H1 (cell line): ENCODE data around the gene LRP5. TPM values are rescaled to one million over a fixed set of nuclear protein-coding genes. Genes with fewer than 3 reads are reported as not detected.

Experiments
- CTCF ChIA-PET: fragments of 300-600 bp; sonication (Branson Sonifier 250); formaldehyde crosslinking; loops from one replicate; lab custom pipeline; 2021; ENCODE audit not compliant: partially characterized antibody; lab: Charles Lee
- POLR2A ChIA-PET: fragments of 300-600 bp; sonication (Branson Sonifier 250); formaldehyde crosslinking; loops from one replicate; lab custom pipeline; 2021; ENCODE audit warnings: inconsistent platforms; ENCODE audit not compliant: partially characterized antibody; lab: Charles Lee
- DNase-seq, 2 experiments: peaks; one replicate each; pipeline versions ENCODE4 v3.0.0 to v3.0.0-alpha.2; 2010 to 2022; ENCODE audit warnings: low spot score in 2 of 2, low read depth in 1 of 2, mixed read lengths in 1 of 2
- FAIRE-seq: peaks from 2 replicates; lab custom pipeline; 2011; peaks lifted over from hg19 to GRCh38; lab: Jason Lieb, UNC
- H2AFZ ChIP-seq: 2 replicates; pipeline ENCODE4 v1.8.1; 2012; ENCODE audit warnings: low read length, inconsistent platforms
- H2AK5ac ChIP-seq: 2 replicates; pipeline ENCODE4 v1.6.1; 2013; ENCODE audit warnings: low read depth, low read length
- H2BK120ac ChIP-seq: replicated peaks from 2 replicates; pipeline ENCODE3; 2013; ENCODE audit warnings: low read depth, low read length, inconsistent platforms
- H2BK12ac ChIP-seq: 2 replicates; pipeline ENCODE4 v1.6.1; 2013; ENCODE audit warnings: low read depth, low read length
- H2BK15ac ChIP-seq: 2 replicates; pipeline ENCODE4 v1.6.1; 2013; ENCODE audit warnings: low read length
- H2BK20ac ChIP-seq: 2 replicates; pipeline ENCODE4 v1.6.1; 2013; ENCODE audit warnings: low read length
- H2BK5ac ChIP-seq: 2 replicates; pipeline ENCODE4 v1.6.1; 2013; ENCODE audit warnings: low read depth, low read length
- H3K14ac ChIP-seq: 2 replicates; pipeline ENCODE4 v1.6.1; 2013; ENCODE audit warnings: inconsistent platforms; ENCODE audit not compliant: insufficient read length
- H3K18ac ChIP-seq: 2 replicates; pipeline ENCODE4 v1.6.1; 2013; ENCODE audit warnings: low read length; ENCODE audit errors: extremely low read depth
- H3K23ac ChIP-seq: 2 replicates; pipeline ENCODE4 v1.6.1; 2013; ENCODE audit warnings: inconsistent platforms; ENCODE audit not compliant: insufficient read length
- H3K23me2 ChIP-seq: 2 replicates; pipeline ENCODE4 v1.6.1; 2013; ENCODE audit warnings: low read depth, low read length
- H3K27ac ChIP-seq: 2 replicates; pipeline ENCODE4 v1.6.1; 2011; ENCODE audit warnings: low read depth, low read length, inconsistent platforms
- H3K27me3 ChIP-seq, 4 experiments: replicated peaks in 1 of 4; 1 replicate in 1 of 4; 2 replicates in 3 of 4; pipeline versions ENCODE4 v1.6.1 to v1.8.1; 2011 to 2013; ENCODE audit warnings: low read length in 3 of 4, mild to moderate bottlenecking in 3 of 4, inconsistent platforms in 2 of 4, mixed read lengths in 2 of 4, moderate library complexity in 1 of 4; ENCODE audit not compliant: control insufficient read depth in 3 of 4, insufficient read depth in 3 of 4; ENCODE audit errors: extremely low read depth in 1 of 4
- H3K36me3 ChIP-seq, 4 experiments: 2 replicates each; pipeline versions ENCODE4 v1.6.1 to v1.8.1; 2011 to 2013; ENCODE audit warnings: mild to moderate bottlenecking in 4 of 4, low read length in 3 of 4, moderate library complexity in 2 of 4, control low read depth in 1 of 4, inconsistent platforms in 1 of 4; ENCODE audit not compliant: insufficient read depth in 4 of 4, control insufficient read depth in 2 of 4
- H3K4ac ChIP-seq: replicated peaks from 2 replicates; pipeline ENCODE3; 2013; ENCODE audit warnings: low read length, low read depth, mixed read lengths, inconsistent platforms; ENCODE audit not compliant: insufficient read length
- H3K4me1 ChIP-seq, 4 experiments: replicated peaks in 1 of 4; 1 replicate in 1 of 4; 2 replicates in 3 of 4; pipeline versions ENCODE4 v1.6.1 to v1.8.1; 2011 to 2013; ENCODE audit warnings: low read length in 3 of 4, inconsistent platforms in 2 of 4, mixed read lengths in 1 of 4; ENCODE audit not compliant: insufficient read depth in 4 of 4, control insufficient read depth in 3 of 4
- H3K4me2 ChIP-seq, 2 experiments: 2 replicates each; pipeline versions ENCODE4 v1.6.1 to v1.8.1; 2011 to 2013; ENCODE audit warnings: low read depth in 2 of 2, low read length in 2 of 2, control low read depth in 1 of 2, inconsistent platforms in 1 of 2, mild to moderate bottlenecking in 1 of 2; ENCODE audit not compliant: insufficient read depth in 1 of 2
- H3K4me3 ChIP-seq, 4 experiments: fragments of 200-600, 300-600 bp in 1 of 4; sonication (generic), shearing (Covaris generic), sonication (Bioruptor Twin) in 1 of 4; 2 replicates each; pipeline versions ENCODE4 v1.5.1 to v1.8.1; 2011 to 2016; ENCODE audit warnings: low read length in 4 of 4, low read depth in 3 of 4, control low read depth in 2 of 4, inconsistent platforms in 2 of 4, mild to moderate bottlenecking in 2 of 4, mixed read lengths in 1 of 4, moderate library complexity in 1 of 4; ENCODE audit not compliant: insufficient read depth in 2 of 4; ENCODE audit errors: extremely low read depth in 1 of 4
- H3K56ac ChIP-seq: replicated peaks from 2 replicates; pipeline ENCODE3; 2013; ENCODE audit warnings: low read depth, mild to moderate bottlenecking, mixed read lengths, low read length, inconsistent platforms; ENCODE audit not compliant: insufficient read length
- H3K79me1 ChIP-seq: 2 replicates; pipeline ENCODE4 v1.6.1; 2013; ENCODE audit warnings: low read depth, low read length, control low read depth
- H3K79me2 ChIP-seq, 2 experiments: 2 replicates each; pipeline versions ENCODE4 v1.6.1 to v1.8.1; 2012 to 2013; ENCODE audit warnings: low read length in 2 of 2, mild to moderate bottlenecking in 2 of 2, inconsistent platforms in 1 of 2; ENCODE audit not compliant: insufficient read depth in 2 of 2, control insufficient read depth in 1 of 2
- H3K9ac ChIP-seq, 4 experiments: replicated peaks in 1 of 4; 1 replicate in 1 of 4; 2 replicates in 3 of 4; pipeline versions ENCODE4 v1.6.1 to v1.8.1; 2011 to 2013; ENCODE audit warnings: low read depth in 3 of 4, low read length in 3 of 4, control low read depth in 2 of 4, mild to moderate bottlenecking in 2 of 4, moderate library complexity in 2 of 4, inconsistent platforms in 1 of 4; ENCODE audit errors: extremely low read depth in 1 of 4
- H3K9me3 ChIP-seq, 2 experiments: 2 replicates each; pipeline versions ENCODE4 v1.6.1 to v1.8.1; 2012 to 2013; ENCODE audit warnings: mild to moderate bottlenecking in 2 of 2, moderate library complexity in 2 of 2, control low read depth in 1 of 2, inconsistent platforms in 1 of 2, low read depth in 1 of 2, low read length in 1 of 2, mixed read lengths in 1 of 2; ENCODE audit not compliant: insufficient read depth in 2 of 2
- H4K20me1 ChIP-seq, 2 experiments: replicated peaks in 1 of 2; 2 replicates each; pipeline versions ENCODE3 to v1.8.1; 2011 to 2013; ENCODE audit warnings: inconsistent platforms in 2 of 2, low read length in 2 of 2, mild to moderate bottlenecking in 1 of 2; ENCODE audit not compliant: insufficient read depth in 2 of 2, control insufficient read depth in 1 of 2
- H4K5ac ChIP-seq: 2 replicates; pipeline ENCODE4 v1.6.1; 2013; ENCODE audit warnings: low read length, low read depth, mixed read lengths, inconsistent platforms; ENCODE audit not compliant: insufficient read length
- H4K8ac ChIP-seq: 2 replicates; pipeline ENCODE4 v1.8.0; 2013; ENCODE audit warnings: mild to moderate bottlenecking, moderate library complexity, low read length, inconsistent platforms; ENCODE audit not compliant: insufficient read depth; ENCODE audit errors: extremely low read depth
- H4K91ac ChIP-seq: replicated peaks from 2 replicates; pipeline ENCODE3; 2013; ENCODE audit warnings: low read length, mixed read lengths, inconsistent platforms; ENCODE audit not compliant: insufficient read length
- CBX8 ChIP-seq: fragments of 300-800, 300-1000 bp; sonication (generic); IDR thresholded peaks from 2 replicates; pipeline ENCODE4 v1.7.1; 2016; ENCODE audit warnings: low read depth, low read length, borderline replicate concordance
- CEBPB ChIP-seq: IDR thresholded peaks from 2 replicates; pipeline ENCODE4 v1.6.1; 2012; ENCODE audit warnings: low read depth, low read length
- RFX5 ChIP-seq: IDR thresholded peaks from 2 replicates; pipeline ENCODE4 v1.6.1; 2011; ENCODE audit warnings: low read depth, low read length, improper control_type of control experiment, borderline replicate concordance
- SP2 ChIP-seq: IDR thresholded peaks from 2 replicates; pipeline ENCODE4 v1.6.1; 2012; ENCODE audit warnings: mild to moderate bottlenecking, low read length, inconsistent platforms
- SUZ12 ChIP-seq: fragments of 200-600 bp; sonication (generic); IDR thresholded peaks from 2 replicates; pipeline ENCODE4 v1.6.1; 2012; ENCODE audit warnings: mild to moderate bottlenecking, inconsistent platforms, low read length, moderate library complexity, mixed read lengths
- TAF1 ChIP-seq: IDR thresholded peaks from 2 replicates; pipeline ENCODE4 v1.6.1; 2011; ENCODE audit warnings: mild to moderate bottlenecking, low read depth, low read length
- WGBS, 2 experiments: shearing (Covaris generic) in 1 of 2; methylation state at CpG; one replicate each; pipeline versions ENCODE4 v1.1.6 to v1.1.7; 2013 to 2015; ENCODE audit warnings: low lambda C conversion rate in 2 of 2, mixed read lengths in 2 of 2, inconsistent platforms in 1 of 2, low coverage in 1 of 2, missing lambda C conversion rate in 1 of 2; ENCODE audit not compliant: insufficient replicate concordance in 2 of 2, insufficient coverage in 1 of 2, insufficient read length in 1 of 2; ENCODE audit errors: extremely low coverage in 1 of 2, missing lambda C conversion rate in 1 of 2; 5-methylcytosine and 5-hydroxymethylcytosine counted together
- polyA plus RNA-seq, 7 experiments: library from polyadenylated mRNA; depleted of rRNA in 3 of 7; stranded (reverse) in 5 of 7; unstranded in 2 of 7; fragments of >200 nt in 5 of 7; fragments of 200-250 nt in 2 of 7; gene quantifications; 1 replicate in 5 of 7; 2 replicates in 1 of 7; 4 replicates in 1 of 7; pipeline versions ENCODE4 v1.2.1 to v1.2.3, GENCODE V29; 2011 to 2013; ENCODE audit warnings: missing spikeins in 2 of 7, mixed read lengths in 2 of 7
- total RNA-seq: library from RNA; stranded (reverse); fragmentation: NEBNext Ultra II Directional; extraction: Animal tissue kit (Norgen Biotek cat#: 25700); gene quantifications from 2 replicates; pipeline ENCODE4 v1.2.1, GENCODE V29; 2021

LRP5 gene
- total and polyA plus RNA-seq, 2 of the 8 experiments (the other 6 are each of a cell fraction or from before 2014, with no cell fraction given): 19.0 to 38.9 TPM

- Histone ChIP-seq H2BK120ac (no peak overlapping the region), H3K9me3 (peaks cover 6 to 12% of the 10 kb centered on the region in 2 experiments; a peak in 3 of 4 replicates), H3K79me1 (no peaks in the 10 kb centered on the region), H3K27ac (no peak overlapping the region), H3K18ac (no peak overlapping the region), H3K23me2 (no peaks in the 10 kb centered on the region), H2AFZ (no peak overlapping the region), H3K27me3 (no peaks in the 10 kb centered on the region), H2BK5ac (no peak overlapping the region; the same call in 1 of the 2 replicates), H3K23ac (no peak overlapping the region), H4K20me1 (peaks cover 0 to 1% of the 10 kb centered on the region in 2 experiments), H3K4me3 (no peak overlapping the region), H2AK5ac (no peak overlapping the region), H3K36me3 (peaks cover 0 to 13% (median 9%) of the 10 kb centered on the region in 4 experiments; a peak in 6 of 8 replicates), H3K14ac (no peak overlapping the region)
- no peak for DNase-seq
- ChIA-PET CTCF (interaction anchor here (0.6 to 4.8 kb wide), 25 partner anchors 9 to 303 kb away, joined by 3 to 32 read pairs (median 5); partner anchors contain the start of gene C11orf24), POLR2A (interaction anchor here (0.6 to 1.3 kb wide), 2 partner anchors 40 to 152 kb away, joined by 3 to 5 read pairs; no protein-coding TSS in a partner anchor)
- no peak for FAIRE-seq
- TF ChIP-seq TAF1: no peak
- no peak for TF ChIP-seq SUZ12
- no peak for TF ChIP-seq RFX5
- TF ChIP-seq CBX8: no peak
- no peak for TF ChIP-seq SP2
- no peak for TF ChIP-seq CEBPB
- TF ChIP-seq, all 59 proteins: peak for 0
- no peaks in the 10 kb centered on the region for H3K4me1 ChIP-seq
- no peak overlapping the region for H2BK15ac ChIP-seq
- H3K4me2 ChIP-seq: no peak overlapping the region
- no peaks in the 10 kb centered on the region for H3K79me2 ChIP-seq
- H3K4ac ChIP-seq: no peak overlapping the region
- no peak overlapping the region for H3K56ac ChIP-seq
- no peak overlapping the region for H3K9ac ChIP-seq
- no peak overlapping the region for H4K5ac ChIP-seq
- H2BK12ac ChIP-seq: no peak overlapping the region
- 0 out of 2 replicates have a peak overlapping the region, but pooled peaks have one; percentile 35 for H4K8ac ChIP-seq
- no peak overlapping the region for H4K91ac ChIP-seq
- WGBS, 2 experiments: 83% methylated on average over 16 of the region's 16 CpGs; no CpG with 5 or more reads in 1 of the 2 experiments
- H2BK20ac ChIP-seq: no peak overlapping the region
Observed at GRCh38 chr11:68382358-68382998, 70.1 kb downstream of the LRP5 start.
